GM18505 (cell line): ENCODE results near the gene DYRK1B.

ENCODE experiments used
- ATAC-seq: cut with Tn5 transposase; IDR thresholded peaks from one replicate; pipeline ENCODE4 v1.9.1; 2021; ENCODE audit not compliant: unreplicated experiment
- POLR2A ChIP-seq: IDR thresholded peaks from 4 replicates; pipeline ENCODE4 v1.6.1; 2011; ENCODE audit warnings: borderline replicate concordance; ENCODE audit not compliant: insufficient read depth, insufficient read length; ENCODE audit errors: extremely low read depth

The DYRK1B gene

GRCh38 chr19:39845933-39846677 lies 12.1 kb upstream of the DYRK1B start, which contains the start of gene FBL:
FBL (minus strand) TSS chr19:39846379; CDS start chr19:39846300, 79 bp downstream.
- peak; percentile 85 for ATAC-seq

GRCh38 chr19:39845584-39845932 lies 11.6 kb upstream of the DYRK1B start:
- TF ChIP-seq POLR2A: no peak
- ATAC-seq: no peak

More at GRCh38 chr19:39845933-39846677, 12.1 kb upstream of the DYRK1B start, which contains the start of gene FBL:
- peak; percentile 89 for TF ChIP-seq POLR2A

GRCh38 chr19:39845172-39845571 lies 11.2 kb upstream of the DYRK1B start:
- no peak for ATAC-seq

GRCh38 chr19:39843919-39844793 lies 10.2 kb upstream of the DYRK1B start:
- no peak for ATAC-seq
- TF ChIP-seq POLR2A: no peak

More at GRCh38 chr19:39845172-39845571, 11.2 kb upstream of the DYRK1B start:
- no peak for TF ChIP-seq POLR2A

GRCh38 chr19:39842693-39843435 lies 8.9 kb upstream of the DYRK1B start:
- TF ChIP-seq POLR2A: no peak
- ATAC-seq: no peak

- no peak for ATAC-seq
- no peak for TF ChIP-seq POLR2A
Measured at GRCh38 chr19:39841041-39841440, 7.1 kb upstream of the DYRK1B start.

- no peak for TF ChIP-seq POLR2A
- no peak for ATAC-seq
Measured at GRCh38 chr19:39840492-39840891, 6.5 kb upstream of the DYRK1B start.

- TF ChIP-seq POLR2A: no peak
Measured at GRCh38 chr19:39839678-39840327, 5.8 kb upstream of the DYRK1B start.

GRCh38 chr19:39838569-39838968 lies 4.6 kb upstream of the DYRK1B start:
- no peak for TF ChIP-seq POLR2A
- ATAC-seq: no peak

More at GRCh38 chr19:39839678-39840327, 5.8 kb upstream of the DYRK1B start:
- no peak for ATAC-seq

GRCh38 chr19:39837978-39838377 lies 4.0 kb upstream of the DYRK1B start:
- ATAC-seq: no peak
- TF ChIP-seq POLR2A: no peak

GRCh38 chr19:39834287-39834841 lies 402 bp upstream of the DYRK1B start:
- ATAC-seq: no peak
- peak; percentile 10 for TF ChIP-seq POLR2A

- TF ChIP-seq POLR2A: no peak
- peak; percentile 7 for ATAC-seq
Measured at GRCh38 chr19:39833160-39833463, 850 bp downstream of the DYRK1B start.

GRCh38 chr19:39832341-39833083 lies 1.4 kb downstream of the DYRK1B start:
- no peak for ATAC-seq
- TF ChIP-seq POLR2A: no peak

- no peak for ATAC-seq
- TF ChIP-seq POLR2A: no peak
Measured at GRCh38 chr19:39831679-39832078, 2.3 kb downstream of the DYRK1B start.
